Astrocyte (in vitro differentiated cells and primary cell): ENCODE results near the gene ACOT12. TPM values are rescaled to one million over a fixed set of nuclear protein-coding genes. Genes with fewer than 3 reads are reported as not detected.

Experiments used
- DNase-seq: peaks from one replicate; pipeline ENCODE4 v3.0.0-alpha.2; 2010; ENCODE audit warnings: low read depth
- FAIRE-seq: peaks from 2 replicates; lab custom pipeline; 2011; peaks lifted over from hg19 to GRCh38; lab: Jason Lieb, UNC
- H2AFZ ChIP-seq: 2 replicates; pipeline ENCODE4 v1.6.0; 2012; ENCODE audit warnings: low read depth, low read length, inconsistent platforms
- H3K27ac ChIP-seq: 2 replicates; pipeline ENCODE4 v1.5.1; 2011; ENCODE audit warnings: low read depth, low read length, inconsistent platforms
- H3K27me3 ChIP-seq: 2 replicates; pipeline ENCODE4 v1.6.0; 2011; ENCODE audit warnings: low read length, inconsistent platforms; ENCODE audit not compliant: insufficient read depth
- H3K36me3 ChIP-seq: 2 replicates; pipeline ENCODE4 v1.5.1; 2011; ENCODE audit warnings: low read length, inconsistent platforms; ENCODE audit not compliant: insufficient read depth
- H3K4me1 ChIP-seq: 2 replicates; pipeline ENCODE4 v1.5.1; 2011; ENCODE audit warnings: low read length, inconsistent platforms; ENCODE audit not compliant: insufficient read depth
- H3K4me2 ChIP-seq: 2 replicates; pipeline ENCODE4 v1.6.0; 2012; ENCODE audit warnings: low read length, inconsistent platforms
- H3K4me3 ChIP-seq: 2 replicates; pipeline ENCODE4 v1.5.1; 2011; ENCODE audit warnings: low read depth, mild to moderate bottlenecking, low read length, inconsistent platforms; ENCODE audit not compliant: insufficient read depth
- H3K79me2 ChIP-seq: 2 replicates; pipeline ENCODE4 v1.6.0; 2012; ENCODE audit warnings: mild to moderate bottlenecking, low read length, inconsistent platforms; ENCODE audit not compliant: insufficient read depth
- H3K9ac ChIP-seq: 2 replicates; pipeline ENCODE4 v1.6.0; 2012; ENCODE audit warnings: mild to moderate bottlenecking, low read length, inconsistent platforms
- H3K9me3 ChIP-seq: 2 replicates; pipeline ENCODE4 v1.5.1; 2012; ENCODE audit warnings: low read depth, mild to moderate bottlenecking, low read length, inconsistent platforms; ENCODE audit not compliant: insufficient read depth
- H4K20me1 ChIP-seq: 2 replicates; pipeline ENCODE4 v1.6.0; 2012; ENCODE audit warnings: low read length, inconsistent platforms; ENCODE audit not compliant: insufficient read depth
- H3K27ac Mint-ChIP-seq: one replicate; pipeline ENCODE4 v1.8.0; 2021; ENCODE audit warnings: mild to moderate bottlenecking, mixed read lengths; ENCODE audit not compliant: unreplicated experiment
- H3K27me3 Mint-ChIP-seq: one replicate; pipeline ENCODE4 v1.8.0; 2021; ENCODE audit warnings: low read depth, mixed read lengths; ENCODE audit not compliant: unreplicated experiment
- H3K36me3 Mint-ChIP-seq: one replicate; pipeline ENCODE4 v1.8.0; 2021; ENCODE audit warnings: low read depth, mixed read lengths; ENCODE audit not compliant: unreplicated experiment
- H3K4me1 Mint-ChIP-seq: one replicate; pipeline ENCODE4 v1.8.0; 2021; ENCODE audit warnings: low read depth, mixed read lengths; ENCODE audit not compliant: unreplicated experiment
- H3K4me3 Mint-ChIP-seq: one replicate; pipeline ENCODE4 v1.8.0; 2021; ENCODE audit warnings: mild to moderate bottlenecking, moderate library complexity, mixed read lengths; ENCODE audit not compliant: unreplicated experiment
- H3K9me3 Mint-ChIP-seq: one replicate; pipeline ENCODE4 v1.8.0; 2021; ENCODE audit warnings: mild to moderate bottlenecking, mixed read lengths; ENCODE audit not compliant: unreplicated experiment
- EZH2 ChIP-seq: IDR thresholded peaks from 2 replicates; pipeline ENCODE4 v1.6.1; 2012; ENCODE audit warnings: mild to moderate bottlenecking, low read length, inconsistent platforms; ENCODE audit not compliant: insufficient read depth
- total RNA-seq: library from RNA; stranded (reverse); gene quantifications from 2 replicates; pipeline ENCODE4 v1.2.1, GENCODE V29; 2021
- TF ChIP-seq, protein P1 (sequence below): IDR thresholded peaks from 2 replicates; pipeline ENCODE4 v1.5.1; 2011; ENCODE audit warnings: low read depth, mild to moderate bottlenecking, inconsistent platforms, low read length, moderate library complexity; ENCODE audit not compliant: insufficient read depth

Gene ACOT12
- total RNA-seq, 1 donor from 2014 or later, result 0.09 TPM

- no peaks in the 10 kb centered on the region for H3K27me3 ChIP-seq
- Mint-ChIP-seq H3K4me3 (no peak overlapping the region), H3K36me3 (no peaks in the 10 kb centered on the region), H3K27ac (no peak overlapping the region), H3K4me1 (peaks cover 2% of the 10 kb centered on the region), H3K9me3 (no peaks in the 10 kb centered on the region), H3K27me3 (no peaks in the 10 kb centered on the region)
- H3K36me3 ChIP-seq, result no peaks in the 10 kb centered on the region
- no peak overlapping the region for H3K4me3 ChIP-seq
- FAIRE-seq (no peak), DNase-seq (peak; percentile 10)
- H3K9me3 ChIP-seq, result no peaks in the 10 kb centered on the region
- no peak overlapping the region for H3K9ac ChIP-seq
- no peaks in the 10 kb centered on the region for H4K20me1 ChIP-seq
- H3K4me2 ChIP-seq, result no peak overlapping the region
- H3K27ac ChIP-seq, result no peak overlapping the region
- TF ChIP-seq, protein P1, sequence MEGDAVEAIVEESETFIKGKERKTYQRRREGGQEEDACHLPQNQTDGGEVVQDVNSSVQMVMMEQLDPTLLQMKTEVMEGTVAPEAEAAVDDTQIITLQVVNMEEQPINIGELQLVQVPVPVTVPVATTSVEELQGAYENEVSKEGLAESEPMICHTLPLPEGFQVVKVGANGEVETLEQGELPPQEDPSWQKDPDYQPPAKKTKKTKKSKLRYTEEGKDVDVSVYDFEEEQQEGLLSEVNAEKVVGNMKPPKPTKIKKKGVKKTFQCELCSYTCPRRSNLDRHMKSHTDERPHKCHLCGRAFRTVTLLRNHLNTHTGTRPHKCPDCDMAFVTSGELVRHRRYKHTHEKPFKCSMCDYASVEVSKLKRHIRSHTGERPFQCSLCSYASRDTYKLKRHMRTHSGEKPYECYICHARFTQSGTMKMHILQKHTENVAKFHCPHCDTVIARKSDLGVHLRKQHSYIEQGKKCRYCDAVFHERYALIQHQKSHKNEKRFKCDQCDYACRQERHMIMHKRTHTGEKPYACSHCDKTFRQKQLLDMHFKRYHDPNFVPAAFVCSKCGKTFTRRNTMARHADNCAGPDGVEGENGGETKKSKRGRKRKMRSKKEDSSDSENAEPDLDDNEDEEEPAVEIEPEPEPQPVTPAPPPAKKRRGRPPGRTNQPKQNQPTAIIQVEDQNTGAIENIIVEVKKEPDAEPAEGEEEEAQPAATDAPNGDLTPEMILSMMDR, result no peak
- TF ChIP-seq EZH2, result no peak
- no peaks in the 10 kb centered on the region for H3K4me1 ChIP-seq
- H3K79me2 ChIP-seq, result no peaks in the 10 kb centered on the region
- H2AFZ ChIP-seq, result peak overlapping the region; percentile 25
These were observed 67.4 kb downstream of the ACOT12 start for GRCh38 chr5:81326554-81326953.

GRCh38 chr5:81317536-81317935, 76.4 kb downstream of the ACOT12 start:
- H3K4me3 ChIP-seq, result no peak overlapping the region
- H3K4me2 ChIP-seq, result no peak overlapping the region
- H3K36me3 ChIP-seq, result peaks cover 13% of the 10 kb centered on the region
- no peak overlapping the region for H3K9ac ChIP-seq
- no peaks in the 10 kb centered on the region for H3K27me3 Mint-ChIP-seq
- no peak for DNase-seq
- TF ChIP-seq, protein P1, result no peak
- TF ChIP-seq EZH2, result no peak
- peaks cover 3% of the 10 kb centered on the region for H3K4me1 ChIP-seq
- H2AFZ ChIP-seq, result no peak overlapping the region
- no peak overlapping the region for H3K4me3 Mint-ChIP-seq
- FAIRE-seq, result no peak
- H3K9me3 ChIP-seq, result no peaks in the 10 kb centered on the region
- no peaks in the 10 kb centered on the region for H3K27me3 ChIP-seq
- no peaks in the 10 kb centered on the region for H4K20me1 ChIP-seq
- no peak overlapping the region for H3K27ac Mint-ChIP-seq
- no peaks in the 10 kb centered on the region for H3K79me2 ChIP-seq
- H3K36me3 Mint-ChIP-seq, result peaks cover 2% of the 10 kb centered on the region
- H3K27ac ChIP-seq, result no peak overlapping the region
- no peaks in the 10 kb centered on the region for H3K9me3 Mint-ChIP-seq
- H3K4me1 Mint-ChIP-seq, result no peaks in the 10 kb centered on the region

DNA sequence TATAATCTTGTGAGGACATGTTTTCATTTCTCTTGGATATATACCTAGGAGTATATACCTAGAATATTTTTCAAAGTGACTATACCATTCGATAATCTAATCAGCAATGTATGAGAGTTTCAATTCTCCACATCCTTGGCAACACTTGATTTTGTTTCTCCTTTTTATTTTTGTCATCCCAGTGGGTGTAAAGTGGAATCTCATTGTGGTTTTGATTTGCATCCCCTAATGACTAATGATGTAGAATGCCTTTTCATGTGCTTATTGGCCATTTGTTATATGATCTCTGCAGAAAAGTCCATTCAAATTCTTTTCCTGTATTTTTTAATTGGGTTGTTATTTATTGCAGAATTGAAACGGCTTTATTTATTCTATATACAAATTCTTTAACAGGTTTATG, 77.4 kb downstream of the ACOT12 start:
- Histone ChIP-seq H3K4me3 (no peak overlapping the region), H3K79me2 (no peaks in the 10 kb centered on the region), H3K9ac (no peak overlapping the region), H3K27me3 (no peaks in the 10 kb centered on the region), H3K4me1 (peaks cover 3% of the 10 kb centered on the region), H3K27ac (no peak overlapping the region), H4K20me1 (no peaks in the 10 kb centered on the region), H2AFZ (no peak overlapping the region), H3K4me2 (no peak overlapping the region), H3K36me3 (peaks cover 22% of the 10 kb centered on the region), H3K9me3 (no peaks in the 10 kb centered on the region)
- Mint-ChIP-seq H3K27ac (no peak overlapping the region), H3K4me3 (no peak overlapping the region), H3K27me3 (no peaks in the 10 kb centered on the region), H3K9me3 (no peaks in the 10 kb centered on the region), H3K36me3 (peaks cover 5% of the 10 kb centered on the region), H3K4me1 (no peaks in the 10 kb centered on the region)
- TF ChIP-seq, protein P1, result no peak
- no peak for TF ChIP-seq EZH2
- FAIRE-seq, result no peak
- peak; percentile 54 for DNase-seq
